Uterus (tissue), 2 donors: ENCODE results near the gene DLGAP1.

Experiments used
- POLR2A ChIP-seq, 2 donors: fragments of 450-650 bp; IDR thresholded peaks; one replicate each; pipeline ENCODE4 v1.6.1; 2016; ENCODE audit warnings: antibody characterized with exemption in 2 of 2, mild to moderate bottlenecking in 1 of 2, moderate library complexity in 1 of 2
- TF ChIP-seq, protein P1 (sequence below), 4 experiments: fragments of 200-600 bp in 2 of 4; fragments of 450-650 bp in 2 of 4; sonication (generic) in 2 of 4; IDR thresholded peaks; one replicate each; pipeline ENCODE4 v1.5.1; 2016 to 2019; ENCODE audit warnings: antibody characterized with exemption in 4 of 4, mild to moderate bottlenecking in 2 of 4, moderate library complexity in 1 of 4

DNA sequence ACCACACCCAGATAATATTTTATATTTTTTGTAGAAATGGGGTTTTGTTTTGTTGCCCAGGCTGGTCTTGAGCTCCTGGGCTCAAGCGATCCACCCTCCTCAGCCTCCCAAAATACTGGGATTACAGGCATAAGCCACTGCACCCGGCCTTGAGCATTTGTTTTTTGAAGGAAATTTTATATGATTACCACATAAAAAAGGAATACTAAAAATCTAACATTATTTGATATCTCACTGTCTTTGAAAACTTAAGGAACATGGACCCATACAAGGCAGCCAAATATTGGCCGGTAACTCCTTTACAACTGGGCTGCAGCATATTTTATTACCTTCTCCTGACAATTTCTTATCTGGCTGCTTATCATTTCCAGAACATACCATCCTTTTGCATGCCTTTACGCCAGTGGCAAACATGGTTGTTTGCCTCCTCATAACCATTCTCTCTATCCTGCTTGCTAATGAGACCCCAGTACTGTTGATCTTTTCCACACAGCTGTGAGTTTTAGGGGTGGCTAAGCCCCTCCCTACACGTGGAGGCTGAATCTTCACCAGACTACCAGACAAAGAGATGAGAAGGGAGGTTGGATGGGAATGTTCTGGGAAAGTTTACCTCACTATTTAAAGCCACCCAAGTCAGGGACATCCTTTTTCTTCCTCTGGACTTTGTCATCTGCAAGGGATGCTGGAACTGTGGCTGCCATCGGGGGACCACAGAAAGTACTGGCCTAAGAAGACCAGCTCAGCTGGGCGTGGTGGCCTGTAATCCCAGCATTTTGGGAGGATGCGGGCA is 847.6 kb downstream of the DLGAP1 start:
- TF ChIP-seq, protein P1, sequence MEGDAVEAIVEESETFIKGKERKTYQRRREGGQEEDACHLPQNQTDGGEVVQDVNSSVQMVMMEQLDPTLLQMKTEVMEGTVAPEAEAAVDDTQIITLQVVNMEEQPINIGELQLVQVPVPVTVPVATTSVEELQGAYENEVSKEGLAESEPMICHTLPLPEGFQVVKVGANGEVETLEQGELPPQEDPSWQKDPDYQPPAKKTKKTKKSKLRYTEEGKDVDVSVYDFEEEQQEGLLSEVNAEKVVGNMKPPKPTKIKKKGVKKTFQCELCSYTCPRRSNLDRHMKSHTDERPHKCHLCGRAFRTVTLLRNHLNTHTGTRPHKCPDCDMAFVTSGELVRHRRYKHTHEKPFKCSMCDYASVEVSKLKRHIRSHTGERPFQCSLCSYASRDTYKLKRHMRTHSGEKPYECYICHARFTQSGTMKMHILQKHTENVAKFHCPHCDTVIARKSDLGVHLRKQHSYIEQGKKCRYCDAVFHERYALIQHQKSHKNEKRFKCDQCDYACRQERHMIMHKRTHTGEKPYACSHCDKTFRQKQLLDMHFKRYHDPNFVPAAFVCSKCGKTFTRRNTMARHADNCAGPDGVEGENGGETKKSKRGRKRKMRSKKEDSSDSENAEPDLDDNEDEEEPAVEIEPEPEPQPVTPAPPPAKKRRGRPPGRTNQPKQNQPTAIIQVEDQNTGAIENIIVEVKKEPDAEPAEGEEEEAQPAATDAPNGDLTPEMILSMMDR (IDR thresholded peaks at IDR 0.05) = no peak
- TF ChIP-seq POLR2A (IDR thresholded peaks at IDR 0.05) = no peak
